CD14-positive monocyte (primary cell): ENCODE measurements around the gene SYT7. TPM values are rescaled to one million over a fixed set of nuclear protein-coding genes. Genes with fewer than 3 reads are reported as not detected.

Experiments
- DNase-seq, 3 donors: peaks; one replicate each; pipeline ENCODE4 v3.0.0-alpha.2; 2011 to 2022
- H2AFZ ChIP-seq: 2 replicates; pipeline ENCODE4 v1.6.0; 2012; ENCODE audit warnings: mild to moderate bottlenecking, low read depth, low read length, inconsistent platforms; ENCODE audit not compliant: insufficient read depth, poor library complexity, severe bottlenecking
- H3K27ac ChIP-seq, 2 donors: 1 replicate in 1 of 2; 2 replicates in 1 of 2; pipeline ENCODE4 v1.5.1; 2012 to 2013; ENCODE audit warnings: low read length in 2 of 2, control low read depth in 1 of 2, inconsistent platforms in 1 of 2, low read depth in 1 of 2, mild to moderate bottlenecking in 1 of 2
- H3K27me3 ChIP-seq, 2 donors: one replicate each; pipeline versions ENCODE4 v1.6.0 to v1.6.1; 2011 to 2013; ENCODE audit warnings: low read length in 2 of 2; ENCODE audit not compliant: control insufficient read depth in 2 of 2, insufficient read depth in 2 of 2
- H3K36me3 ChIP-seq, 2 donors: replicated peaks in 1 of 2; 1 replicate in 1 of 2; 2 replicates in 1 of 2; pipeline versions ENCODE4 v1.5.1 to v1.6.1; 2012 to 2013; ENCODE audit warnings: low read length in 2 of 2, control low read depth in 1 of 2, inconsistent platforms in 1 of 2, mild to moderate bottlenecking in 1 of 2; ENCODE audit not compliant: insufficient read depth in 2 of 2, control insufficient read depth in 1 of 2
- H3K4me1 ChIP-seq, 2 donors: 1 replicate in 1 of 2; 2 replicates in 1 of 2; pipeline versions ENCODE4 v1.5.1 to v1.6.1; 2012 to 2013; ENCODE audit warnings: low read length in 2 of 2, control low read depth in 1 of 2, inconsistent platforms in 1 of 2, mild to moderate bottlenecking in 1 of 2, moderate library complexity in 1 of 2; ENCODE audit not compliant: insufficient read depth in 2 of 2, control insufficient read depth in 1 of 2
- H3K4me2 ChIP-seq: replicated peaks from 2 replicates; pipeline ENCODE3; 2012; ENCODE audit warnings: low read length, moderate library complexity, mild to moderate bottlenecking; ENCODE audit not compliant: poor library complexity, severe bottlenecking; ENCODE audit errors: extremely low read depth
- H3K4me3 ChIP-seq, 3 experiments: fragments of 200-600 bp in 1 of 3; sonication (generic) in 1 of 3; replicated peaks in 1 of 3; 1 replicate in 2 of 3; 2 replicates in 1 of 3; pipeline ENCODE4 v1.5.1; 2011 to 2013; ENCODE audit warnings: low read length in 3 of 3, mild to moderate bottlenecking in 3 of 3, control low read depth in 2 of 3, low read depth in 2 of 3, inconsistent platforms in 1 of 3, moderate library complexity in 1 of 3
- H3K79me2 ChIP-seq: 2 replicates; pipeline ENCODE4 v1.6.0; 2012; ENCODE audit warnings: mild to moderate bottlenecking, control low read depth, inconsistent platforms, low read length, moderate library complexity; ENCODE audit not compliant: insufficient read depth
- H3K9ac ChIP-seq: 2 replicates; pipeline ENCODE4 v1.6.0; 2017; ENCODE audit warnings: low read length, mild to moderate bottlenecking; ENCODE audit not compliant: insufficient read depth, poor library complexity, severe bottlenecking
- H3K9me3 ChIP-seq, 2 donors: replicated peaks in 1 of 2; 1 replicate in 1 of 2; 2 replicates in 1 of 2; pipeline versions ENCODE4 v1.5.1 to v1.6.1; 2012 to 2013; ENCODE audit warnings: low read length in 2 of 2, control low read depth in 1 of 2; ENCODE audit not compliant: control insufficient read depth in 1 of 2, insufficient read depth in 1 of 2
- H4K20me1 ChIP-seq: 2 replicates; pipeline ENCODE4 v1.6.0; 2012; ENCODE audit warnings: mild to moderate bottlenecking, low read length, control low read depth, moderate library complexity; ENCODE audit not compliant: insufficient read depth
- H3K27ac Mint-ChIP-seq, 7 donors: one replicate each; pipeline ENCODE4 v1.8.0; 2020; ENCODE audit warnings: mild to moderate bottlenecking in 7 of 7, mixed read lengths in 7 of 7, moderate library complexity in 6 of 7, inconsistent platforms in 2 of 7
- H3K27me3 Mint-ChIP-seq, 3 donors: one replicate each; pipeline ENCODE4 v1.8.0; 2021 to 2022; ENCODE audit warnings: low read depth in 3 of 3, mild to moderate bottlenecking in 3 of 3, mixed read lengths in 3 of 3, moderate library complexity in 3 of 3, inconsistent platforms in 1 of 3
- H3K36me3 Mint-ChIP-seq, 2 donors: one replicate each; pipeline ENCODE4 v1.8.0; 2020; ENCODE audit warnings: mixed read lengths in 2 of 2, inconsistent platforms in 1 of 2, mild to moderate bottlenecking in 1 of 2
- H3K4me1 Mint-ChIP-seq: one replicate; pipeline ENCODE4 v1.8.0; 2020; ENCODE audit warnings: mild to moderate bottlenecking, mixed read lengths
- H3K4me3 Mint-ChIP-seq, 2 donors: one replicate each; pipeline ENCODE4 v1.8.0; 2020; ENCODE audit warnings: mild to moderate bottlenecking in 2 of 2, mixed read lengths in 2 of 2, moderate library complexity in 1 of 2
- H3K9me3 Mint-ChIP-seq, 7 donors: one replicate each; pipeline ENCODE4 v1.8.0; 2020 to 2022; ENCODE audit warnings: mixed read lengths in 7 of 7, mild to moderate bottlenecking in 6 of 7, moderate library complexity in 6 of 7, inconsistent platforms in 2 of 7
- WGBS: methylation state at CpG from one replicate; pipeline ENCODE4 v1.1.5; 2013; ENCODE audit warnings: missing lambda C conversion rate; ENCODE audit not compliant: insufficient coverage; 5-methylcytosine and 5-hydroxymethylcytosine counted together
- intact Hi-C, 2 donors: fragments of 100-400 bp; cut with micrococcal nuclease; formaldehyde crosslinking; loops; one replicate each; pipeline versions ENCODE4 v1.15.0 to v1.15.1; 2023
- polyA plus RNA-seq, 3 donors: library from polyadenylated mRNA; depleted of rRNA in 1 of 3; unstranded in 2 of 3; stranded (reverse) in 1 of 3; fragments of 300-500 nt in 2 of 3; fragments of >200 nt in 1 of 3; fragmentation: Illumina TruSeq in 2 of 3; gene quantifications; 1 replicate in 2 of 3; 2 replicates in 1 of 3; pipeline ENCODE4 v1.2.3, GENCODE V29; 2012 to 2021
- TF ChIP-seq, protein P1 (sequence below): fragments of 200-600 bp; IDR thresholded peaks from one replicate; pipeline ENCODE4 v1.8.0; 2022; ENCODE audit warnings: antibody characterized with exemption, mild to moderate bottlenecking

SYT7 gene
- polyA plus RNA-seq, 3 donors: not detected

DNA sequence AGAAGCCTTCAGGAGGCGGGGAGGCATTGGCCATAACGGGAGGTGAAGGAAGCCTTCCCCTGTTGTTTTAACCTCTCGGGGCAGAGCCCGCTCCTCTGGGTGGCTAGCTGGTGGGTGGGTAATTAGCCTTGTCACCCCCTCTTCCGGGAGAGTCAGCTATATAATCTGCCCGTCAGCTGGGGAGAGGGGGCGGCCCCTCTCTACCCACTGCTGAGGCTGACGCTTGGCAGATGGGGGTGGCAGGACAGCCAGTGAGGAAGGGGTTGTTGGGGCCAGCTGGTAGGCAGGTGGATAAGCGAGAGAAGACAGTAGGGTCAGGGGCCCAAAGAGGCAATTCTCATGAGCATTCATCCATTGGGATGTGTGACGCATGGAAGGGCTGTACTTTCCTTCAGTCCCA lies 33.0 kb upstream of the SYT7 start:
- no peaks in the 10 kb centered on the region for H3K36me3 Mint-ChIP-seq
- intact Hi-C loops: no loop called here
- no peaks in the 10 kb centered on the region for H3K79me2 ChIP-seq
- no peak overlapping the region for H3K4me3 Mint-ChIP-seq
- H3K4me1 ChIP-seq: no peaks in the 10 kb centered on the region
- TF ChIP-seq, protein P1, sequence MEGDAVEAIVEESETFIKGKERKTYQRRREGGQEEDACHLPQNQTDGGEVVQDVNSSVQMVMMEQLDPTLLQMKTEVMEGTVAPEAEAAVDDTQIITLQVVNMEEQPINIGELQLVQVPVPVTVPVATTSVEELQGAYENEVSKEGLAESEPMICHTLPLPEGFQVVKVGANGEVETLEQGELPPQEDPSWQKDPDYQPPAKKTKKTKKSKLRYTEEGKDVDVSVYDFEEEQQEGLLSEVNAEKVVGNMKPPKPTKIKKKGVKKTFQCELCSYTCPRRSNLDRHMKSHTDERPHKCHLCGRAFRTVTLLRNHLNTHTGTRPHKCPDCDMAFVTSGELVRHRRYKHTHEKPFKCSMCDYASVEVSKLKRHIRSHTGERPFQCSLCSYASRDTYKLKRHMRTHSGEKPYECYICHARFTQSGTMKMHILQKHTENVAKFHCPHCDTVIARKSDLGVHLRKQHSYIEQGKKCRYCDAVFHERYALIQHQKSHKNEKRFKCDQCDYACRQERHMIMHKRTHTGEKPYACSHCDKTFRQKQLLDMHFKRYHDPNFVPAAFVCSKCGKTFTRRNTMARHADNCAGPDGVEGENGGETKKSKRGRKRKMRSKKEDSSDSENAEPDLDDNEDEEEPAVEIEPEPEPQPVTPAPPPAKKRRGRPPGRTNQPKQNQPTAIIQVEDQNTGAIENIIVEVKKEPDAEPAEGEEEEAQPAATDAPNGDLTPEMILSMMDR: no peak
- H4K20me1 ChIP-seq: no peaks in the 10 kb centered on the region
- H3K4me3 ChIP-seq: no peak overlapping the region
- WGBS: 89% methylated on average over 8 of the region's 10 CpGs
- H3K9me3 ChIP-seq: no peaks in the 10 kb centered on the region
- no peak overlapping the region for H3K27ac ChIP-seq
- no peak overlapping the region for H3K4me2 ChIP-seq
- H3K4me1 Mint-ChIP-seq: no peaks in the 10 kb centered on the region
- no peak overlapping the region for H3K9ac ChIP-seq
- no peak overlapping the region for H3K27ac Mint-ChIP-seq
- peaks cover 0 to 7% (median 0%) of the 10 kb centered on the region in 7 donors for H3K9me3 Mint-ChIP-seq
- peaks cover 2 to 28% (median 7%) of the 10 kb centered on the region in 3 donors for H3K27me3 Mint-ChIP-seq
- DNase-seq: no peak
- no peak overlapping the region for H2AFZ ChIP-seq
- no peaks in the 10 kb centered on the region for H3K36me3 ChIP-seq
- peaks cover 0 to 3% of the 10 kb centered on the region in 2 donors for H3K27me3 ChIP-seq

DNA sequence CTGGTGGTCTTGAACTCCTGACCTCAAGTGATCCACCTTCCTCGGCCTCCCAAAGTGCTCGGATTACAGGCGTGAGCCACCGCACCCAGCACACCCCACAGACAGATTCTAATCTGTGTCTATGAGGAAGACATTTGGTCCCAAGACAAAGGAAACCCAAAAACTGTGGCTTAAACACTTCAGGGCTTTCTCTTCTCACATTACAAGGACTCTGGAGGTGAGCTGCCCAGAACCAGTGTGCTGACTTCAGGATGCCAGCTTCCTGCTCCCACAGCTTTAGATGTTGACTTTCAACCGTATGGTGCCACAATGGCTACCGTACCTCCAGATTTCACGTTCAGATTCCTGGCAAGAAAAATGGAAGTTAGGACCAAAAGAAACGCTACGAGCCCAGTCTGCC lies 32.2 kb upstream of the SYT7 start:
- TF ChIP-seq, protein P1: no peak
- H3K27me3 ChIP-seq: peaks cover 0 to 3% of the 10 kb centered on the region in 2 donors
- 94% methylated on average over 2 of the region's 9 CpGs for WGBS
- no peaks in the 10 kb centered on the region for H4K20me1 ChIP-seq
- H3K27me3 Mint-ChIP-seq: peaks cover 2 to 26% (median 7%) of the 10 kb centered on the region in 3 donors
- no peaks in the 10 kb centered on the region for H3K4me1 Mint-ChIP-seq
- no peak overlapping the region for H3K27ac ChIP-seq
- no peaks in the 10 kb centered on the region for H3K79me2 ChIP-seq
- no peaks in the 10 kb centered on the region for H3K9me3 ChIP-seq
- H3K36me3 ChIP-seq: no peaks in the 10 kb centered on the region
- no peak for DNase-seq
- no peaks in the 10 kb centered on the region for H3K4me1 ChIP-seq
- no peak overlapping the region for H3K27ac Mint-ChIP-seq
- intact Hi-C loops: no loop called here
- no peak overlapping the region for H3K9ac ChIP-seq
- no peak overlapping the region for H3K4me3 ChIP-seq
- no peaks in the 10 kb centered on the region for H3K36me3 Mint-ChIP-seq
- no peak overlapping the region for H3K4me3 Mint-ChIP-seq
- no peak overlapping the region for H2AFZ ChIP-seq
- no peak overlapping the region for H3K4me2 ChIP-seq
- H3K9me3 Mint-ChIP-seq: peaks cover 0 to 7% (median 0%) of the 10 kb centered on the region in 7 donors
